K562 (cell line): ENCODE results near the gene TP53BP2. TPM values are rescaled to one million over a fixed set of nuclear protein-coding genes. Genes with fewer than 3 reads are reported as not detected.
A peak's percentile ranks its signal among the peaks of the same experiment; 100 is the strongest.

Experiments
- CBFA2T2 ChIP-seq: fragments of 450-650 bp; conservative IDR thresholded peaks from 2 replicates; pipeline ENCODE4 v1.6.1; 2017; ENCODE audit warnings: mild to moderate bottlenecking
- CBX1 ChIP-seq: sonication (generic); IDR thresholded peaks from 2 replicates; pipeline ENCODE4 v1.6.1; 2016; ENCODE audit warnings: antibody characterized with exemption, low read depth, mild to moderate bottlenecking
- CC2D1A ChIP-seq: fragments of 450-650 bp; IDR thresholded peaks from 2 replicates; pipeline ENCODE4 v1.6.1; 2017; ENCODE audit warnings: mild to moderate bottlenecking
- EP400 ChIP-seq: fragments of 450-650 bp; IDR thresholded peaks from 2 replicates; pipeline ENCODE4 v1.6.1; 2017; ENCODE audit warnings: antibody characterized with exemption, mild to moderate bottlenecking, moderate library complexity
- HMGXB4 ChIP-seq: sonication (generic); formaldehyde crosslinking; IDR thresholded peaks from 2 replicates; pipeline ENCODE4 v1.8.1; 2023; ENCODE audit warnings: mild to moderate bottlenecking, missing genetic modification reagents
- KDM5B ChIP-seq: fragments of 200-600 bp; sonication (generic); IDR thresholded peaks from 2 replicates; pipeline ENCODE4 v1.6.1; 2012; ENCODE audit warnings: low read depth, mild to moderate bottlenecking, moderate library complexity, low read length, control low read depth, inconsistent platforms; ENCODE audit not compliant: insufficient replicate concordance
- MAFF ChIP-seq: IDR thresholded peaks from 2 replicates; pipeline ENCODE4 v1.6.1; 2012; ENCODE audit warnings: low read length, improper control_type of control experiment
- MBD2 ChIP-seq: sonication (generic); IDR thresholded peaks from 2 replicates; pipeline ENCODE4 v1.6.1; 2016; ENCODE audit warnings: low read depth, borderline replicate concordance
- MEF2A ChIP-seq: IDR thresholded peaks from 2 replicates; pipeline ENCODE4 v1.6.1; 2011; ENCODE audit warnings: low read depth, mild to moderate bottlenecking, low read length, moderate library complexity; ENCODE audit not compliant: control insufficient read depth
- PHB2 ChIP-seq: fragments of 450-650 bp; IDR thresholded peaks from 2 replicates; pipeline ENCODE4 v1.6.1; 2017; ENCODE audit warnings: low read depth
- PML ChIP-seq: IDR thresholded peaks from 2 replicates; pipeline ENCODE4 v1.6.1; 2012; ENCODE audit warnings: low read length, inconsistent platforms
- POLR2H ChIP-seq: IDR thresholded peaks from 2 replicates; pipeline ENCODE4 v1.6.1; 2016; ENCODE audit warnings: missing genetic modification characterization, low read depth, mild to moderate bottlenecking, control low read depth, missing compliant biosample characterization, moderate library complexity
- RNF219 ChIP-seq: fragments of 250-450 bp; sonication (Bioruptor Pico); IDR thresholded peaks from 2 replicates; pipeline ENCODE4 v1.5.0; 2022; ENCODE audit warnings: mild to moderate bottlenecking
- SFPQ ChIP-seq: fragments of 200-400 bp; formaldehyde crosslinking; IDR thresholded peaks from 2 replicates; pipeline ENCODE4 v1.6.1; 2017; ENCODE audit warnings: mild to moderate bottlenecking, low read depth, low read length, moderate library complexity
- SMARCB1 ChIP-seq: IDR thresholded peaks from 2 replicates; pipeline ENCODE4 v1.6.1; 2011; ENCODE audit warnings: improper control_type of control experiment, low read depth; ENCODE audit not compliant: insufficient read length
- TAF9B ChIP-seq: fragments of 450-650 bp; IDR thresholded peaks from 2 replicates; pipeline ENCODE4 v1.6.1; 2018; ENCODE audit warnings: mild to moderate bottlenecking; ENCODE audit not compliant: partially characterized antibody
- TEAD2 ChIP-seq: fragments of 450-650 bp; IDR thresholded peaks from 2 replicates; pipeline ENCODE4 v1.6.1; 2016; ENCODE audit warnings: missing genetic modification characterization, control low read depth, missing compliant biosample characterization
- ZBTB49 ChIP-seq: sonication (generic); formaldehyde crosslinking; IDR thresholded peaks from 2 replicates; pipeline ENCODE4 v1.8.0; 2022; ENCODE audit warnings: missing genetic modification reagents, mild to moderate bottlenecking, borderline replicate concordance
- ZBTB8A ChIP-seq: fragments of 450-650 bp; IDR thresholded peaks from 2 replicates; pipeline ENCODE4 v1.6.1; 2018; ENCODE audit warnings: mild to moderate bottlenecking, moderate library complexity; ENCODE audit not compliant: partially characterized antibody
- ZNF146 ChIP-seq: IDR thresholded peaks from one replicate; pipeline ENCODE4 v1.6.1; 2018; ENCODE audit warnings: missing compliant biosample characterization; ENCODE audit not compliant: unreplicated experiment
- ZNF561 ChIP-seq: fragments of 450-650 bp; formaldehyde crosslinking; conservative IDR thresholded peaks from 2 replicates; pipeline ENCODE4 v1.4.0; 2020; ENCODE audit warnings: mild to moderate bottlenecking, moderate library complexity
- ZNF785 ChIP-seq: fragments of 250-450 bp; sonication (Bioruptor Pico); IDR thresholded peaks from 2 replicates; pipeline ENCODE4 v1.4.0; 2020; ENCODE audit warnings: mild to moderate bottlenecking
- polyA plus RNA-seq, 8 experiments: library from polyadenylated mRNA; depleted of rRNA in 4 of 8; stranded (reverse) in 5 of 8; unstranded in 3 of 8; fragments of >200 nt; fragmentation: Nextera tagmentation in 2 of 8; fragmentation: Illumina TruSeq in 1 of 8; extraction: Ambion mirVana in 2 of 8; extraction: Trizol in 1 of 8; gene quantifications; 2 replicates each; pipeline versions ENCODE4 v1.2.1 to v1.2.3, GENCODE V29; 2011 to 2014; ENCODE audit warnings: inconsistent platforms in 1 of 8, missing spikeins in 1 of 8
- total RNA-seq, 7 experiments: library from RNA; depleted of rRNA in 6 of 7; stranded (reverse); fragments of >200 nt in 6 of 7; fragmentation: Illumina TruSeq in 2 of 7; extraction: Trizol in 2 of 7; gene quantifications; 2 replicates each; pipeline versions ENCODE4 v1.2.1 to v1.2.3, GENCODE V29; 2011 to 2021; ENCODE audit warnings: low replicate concordance in 1 of 7

Gene TP53BP2
- total and polyA plus RNA-seq, 9 of the 15 experiments (the other 6 are each of a cell fraction or from before 2014, with no cell fraction given), result 17.0 to 69.6 (median 40.1) TPM

- TF ChIP-seq KDM5B (no peak), SFPQ (no peak), ZNF785 (CRISPR knock-in tag) (no peak), TEAD2 (tag) (no peak), PHB2 (no peak), PML (no peak), MAFF (no peak), EP400 (0 out of 2 replicates have a peak, but pooled peaks have one; percentile 34), POLR2H (no peak), ZBTB49 (CRISPR knock-in tag) (no peak), CBX1 (no peak), HMGXB4 (CRISPR knock-in tag) (no peak), RNF219 (no peak), MEF2A (no peak), ZBTB8A (peak; percentile 61), CBFA2T2 (no peak), SMARCB1 (no peak), ZNF561 (CRISPR knock-in tag) (no peak), MBD2 (no peak), CC2D1A (peak; percentile 72), ZNF146 (no peak), TAF9B (peak; percentile 26)
These were observed 34.1 kb downstream of the TP53BP2 start (continued) for GRCh38 chr1:223811634-223812101.
